Esophagus muscularis mucosa (tissue), 4 donors: Measurements from ENCODE around the gene APLN. TPM values are rescaled to one million over a fixed set of nuclear protein-coding genes. Genes with fewer than 3 reads are reported as not detected.

ENCODE experiments used
- DNase-seq: peaks from one replicate; pipeline ENCODE4 v3.0.0-alpha.2; 2017; ENCODE audit errors: extremely low spot score
- H3K27ac ChIP-seq, 4 donors: fragments of 200-600 bp; sonication (generic); replicated peaks in 1 of 4; 1 replicate in 3 of 4; 2 replicates in 1 of 4; pipeline ENCODE4 v1.5.1; 2016 to 2019; ENCODE audit warnings: mild to moderate bottlenecking in 1 of 4
- H3K27me3 ChIP-seq, 4 donors: fragments of 200-600 bp; sonication (generic); one replicate each; pipeline versions ENCODE4 v1.5.1 to v1.6.0; 2016 to 2019
- H3K36me3 ChIP-seq, 4 donors: fragments of 200-600 bp; sonication (generic); one replicate each; pipeline ENCODE4 v1.5.1; 2016 to 2019
- H3K4me1 ChIP-seq, 4 donors: fragments of 200-600 bp; sonication (generic); one replicate each; pipeline ENCODE4 v1.5.1; 2016 to 2019
- H3K4me3 ChIP-seq, 4 donors: fragments of 200-600 bp; sonication (generic); 1 replicate in 2 of 4; 2 replicates in 2 of 4; pipeline ENCODE4 v1.5.1; 2016 to 2019; ENCODE audit warnings: mild to moderate bottlenecking in 4 of 4, moderate library complexity in 1 of 4
- H3K9me3 ChIP-seq, 4 donors: fragments of 200-600 bp; sonication (generic); 1 replicate in 3 of 4; 2 replicates in 1 of 4; pipeline ENCODE4 v1.5.1; 2016 to 2019
- CTCF ChIP-seq, 3 experiments: fragments of 200-600 bp in 2 of 3; fragments of 450-650 bp in 1 of 3; sonication (generic) in 2 of 3; IDR thresholded peaks; one replicate each; pipeline ENCODE4 v1.5.1; 2017 to 2019; ENCODE audit warnings: antibody characterized with exemption in 3 of 3, mild to moderate bottlenecking in 2 of 3, moderate library complexity in 1 of 3
- EP300 ChIP-seq: sonication (generic); formaldehyde crosslinking; IDR thresholded peaks from one replicate; pipeline ENCODE4 v1.6.1; 2017; ENCODE audit warnings: antibody characterized with exemption
- POLR2A ChIP-seq: fragments of 450-650 bp; IDR thresholded peaks from one replicate; pipeline ENCODE4 v1.6.1; 2017; ENCODE audit warnings: antibody characterized with exemption, moderate library complexity, mild to moderate bottlenecking, low read depth
- POLR2AphosphoS5 ChIP-seq, 2 donors: sonication (generic); formaldehyde crosslinking; IDR thresholded peaks; one replicate each; pipeline ENCODE4 v1.6.1; 2017; ENCODE audit warnings: antibody characterized with exemption in 2 of 2
- WGBS: methylation state at CpG from one replicate; pipeline ENCODE4 v1.1.5; 2018; 5-methylcytosine and 5-hydroxymethylcytosine counted together
- intact Hi-C: fragments of 100-400 bp; cut with DNase I; formaldehyde crosslinking; loops from one replicate; pipeline ENCODE4 v1.15.1; 2023
- total RNA-seq, 4 donors: library from RNA; depleted of rRNA; stranded (reverse); fragments of >200 nt; gene quantifications; one replicate each; pipeline versions ENCODE4 v1.1.0 to v1.2.1, GENCODE V29; 2016

Gene APLN
- total RNA-seq, 4 donors from 2014 or later = 0.42 to 0.99 (median 0.78) TPM

- TF ChIP-seq EP300 (no peak), CTCF (IDR thresholded peaks at IDR 0.05) (no peak), POLR2AphosphoS5 (IDR thresholded peaks at IDR 0.05) (no peak), POLR2A (no peak)
- no peak overlapping the region for H3K27ac ChIP-seq
- no peaks in the 10 kb centered on the region for H3K36me3 ChIP-seq
- 57% methylated on average over 3 of the region's 3 CpGs for WGBS
- no peaks in the 10 kb centered on the region for H3K27me3 ChIP-seq
- intact Hi-C loops = no loop called here
- DNase-seq = no peak
- peaks cover 0 to 7% (median 2%) of the 10 kb centered on the region in 4 donors for H3K4me1 ChIP-seq
- H3K4me3 ChIP-seq = no peak overlapping the region
- H3K9me3 ChIP-seq = peaks cover 0 to 12% (median 0%) of the 10 kb centered on the region in 4 donors
Measured at GRCh38 chrX:129641941-129642340, 12.8 kb downstream of the APLN start.

DNA sequence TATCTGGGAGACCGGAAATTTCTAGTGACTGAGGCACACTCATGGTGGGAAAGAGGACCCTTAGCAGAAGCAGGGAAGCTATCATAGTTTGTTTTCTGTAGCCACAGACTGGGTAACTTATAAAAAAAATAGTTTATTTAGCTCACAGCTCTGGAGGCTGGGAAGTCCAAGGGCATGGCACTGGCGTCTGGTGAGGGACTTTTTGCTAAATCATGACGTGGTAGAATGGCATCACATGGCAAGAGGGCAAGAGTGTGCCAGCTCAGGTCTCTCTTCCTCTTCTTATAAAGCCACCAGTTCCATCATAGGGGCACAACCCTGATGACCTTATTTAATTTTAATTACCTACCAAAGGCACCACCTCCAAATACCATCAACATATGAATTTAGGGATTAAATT, 13.3 kb downstream of the APLN start:
- H3K4me3 ChIP-seq = no peak overlapping the region
- H3K27me3 ChIP-seq = no peaks in the 10 kb centered on the region
- H3K27ac ChIP-seq = no peak overlapping the region
- DNase-seq = no peak
- 66% methylated on average over 3 of the region's 3 CpGs for WGBS
- H3K9me3 ChIP-seq = peaks cover 0 to 12% (median 0%) of the 10 kb centered on the region in 4 donors
- intact Hi-C loops = no loop called here
- TF ChIP-seq POLR2A (no peak), CTCF (IDR thresholded peaks at IDR 0.05) (no peak), POLR2AphosphoS5 (IDR thresholded peaks at IDR 0.05) (no peak), EP300 (no peak)
- peaks cover 0 to 7% (median 2%) of the 10 kb centered on the region in 4 donors for H3K4me1 ChIP-seq
- H3K36me3 ChIP-seq = no peaks in the 10 kb centered on the region

DNA sequence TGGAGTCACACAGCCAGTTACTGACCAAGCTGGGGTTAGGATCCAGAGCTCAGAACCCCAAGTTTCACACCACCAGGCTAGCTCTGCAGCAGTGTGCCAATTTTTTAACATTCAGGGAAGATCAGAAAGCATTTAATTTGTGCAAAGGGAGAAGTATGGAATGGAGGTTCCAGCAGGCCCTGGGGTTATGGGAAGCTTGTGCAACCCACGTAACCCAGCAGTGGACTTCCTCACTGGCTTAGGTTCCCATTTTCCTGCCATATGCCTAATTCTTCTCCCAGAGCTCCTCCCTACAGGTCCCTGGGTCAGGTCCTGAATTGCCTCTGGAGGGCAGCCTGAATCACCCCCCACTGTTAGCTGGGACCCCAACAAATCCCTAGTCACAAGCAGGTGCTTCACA, 14.0 kb downstream of the APLN start:
- Histone ChIP-seq H3K4me1 (peaks cover 0 to 7% (median 2%) of the 10 kb centered on the region in 4 donors), H3K27me3 (peaks cover 0 to 4% (median 0%) of the 10 kb centered on the region in 4 donors), H3K4me3 (no peak overlapping the region), H3K36me3 (no peaks in the 10 kb centered on the region), H3K27ac (no peak overlapping the region), H3K9me3 (peaks cover 0 to 12% (median 0%) of the 10 kb centered on the region in 4 donors)
- no peak for TF ChIP-seq EP300
- TF ChIP-seq POLR2AphosphoS5 (IDR thresholded peaks at IDR 0.05) = no peak
- no peak for TF ChIP-seq CTCF (IDR thresholded peaks at IDR 0.05)
- no peak for TF ChIP-seq POLR2A
- intact Hi-C loops = no loop called here
- no peak for DNase-seq
- WGBS = 100% methylated on average over 1 of the region's 1 CpG

GRCh38 chrX:129638917-129639316, 15.8 kb downstream of the APLN start:
- Histone ChIP-seq H3K27ac (no peak overlapping the region), H3K36me3 (no peaks in the 10 kb centered on the region), H3K4me1 (peaks cover 0 to 7% (median 2%) of the 10 kb centered on the region in 4 donors), H3K27me3 (peaks cover 0 to 4% (median 0%) of the 10 kb centered on the region in 4 donors), H3K4me3 (no peak overlapping the region), H3K9me3 (peaks cover 0 to 12% (median 0%) of the 10 kb centered on the region in 4 donors)
- TF ChIP-seq CTCF (IDR thresholded peaks at IDR 0.05) = no peak
- TF ChIP-seq POLR2A = no peak
- TF ChIP-seq POLR2AphosphoS5 (IDR thresholded peaks at IDR 0.05) = no peak
- no peak for TF ChIP-seq EP300
- DNase-seq = no peak
- 79% methylated on average over 8 of the region's 8 CpGs for WGBS
- intact Hi-C loops = loop anchor here (10.0 kb wide), 1 partner anchor 186 kb away; no protein-coding TSS in a partner anchor
